Activated CD4-positive, CD25-positive, alpha-beta regulatory T cell (primary cell): ENCODE data around the gene LIMD2.
A peak's percentile ranks its signal among the peaks of the same experiment; 100 is the strongest.
"Not testable (repeated sequence)": the region's sequence is repeated elsewhere in the genome, so short reads cannot be mapped to it uniquely, and the experiment has no call there.

Experiments used
- DNase-seq, 4 experiments: peaks; one replicate each; lab custom pipeline; 2025; lab: John Stamatoyannopoulos, UW

Gene LIMD2

GRCh38 chr17:63699638-63700527, at the start of gene LIMD2:
Gene LIMD2, minus strand, starts transcription at chr17:63700125. Its CDS starts 827 bp downstream, at chr17:63699298.
- DNase-seq: peak; percentile 62 to 85 (median 74)

GRCh38 chr17:63741408-63742173, 41.7 kb upstream of the LIMD2 start, which contains the start of gene STRADA:
Gene STRADA, minus strand, starts transcription at chr17:63741799. Its CDS starts 13,430 bp downstream, at chr17:63728369.
- DNase-seq: peak; percentile 94 to 98 (median 96)

- no peak for DNase-seq
Measured at GRCh38 chr17:63741143-63741407, 41.1 kb upstream of the LIMD2 start.

GRCh38 chr17:63740464-63741142, 40.7 kb upstream of the LIMD2 start:
- no peak for DNase-seq

- DNase-seq: no peak
Measured at GRCh38 chr17:63735691-63736090, 35.8 kb upstream of the LIMD2 start.

GRCh38 chr17:63722403-63722802, 22.5 kb upstream of the LIMD2 start:
- DNase-seq: no peak

- DNase-seq: not testable (repeated sequence)
Measured at GRCh38 chr17:63720194-63720593, 20.3 kb upstream of the LIMD2 start.

- DNase-seq: no peak
Measured at GRCh38 chr17:63718988-63719387, 19.1 kb upstream of the LIMD2 start.

- DNase-seq: no peak
Measured at GRCh38 chr17:63716426-63716825, 16.5 kb upstream of the LIMD2 start.

- no peak for DNase-seq
Measured at GRCh38 chr17:63714550-63715277, 14.8 kb upstream of the LIMD2 start.

GRCh38 chr17:63709110-63709509, 9.2 kb upstream of the LIMD2 start:
- no peak for DNase-seq

- no peak for DNase-seq
Measured at GRCh38 chr17:63707151-63707550, 7.2 kb upstream of the LIMD2 start.

GRCh38 chr17:63706336-63707082, 6.6 kb upstream of the LIMD2 start:
- DNase-seq: no peak

- no peak for DNase-seq
Measured at GRCh38 chr17:63705657-63706056, 5.7 kb upstream of the LIMD2 start.

GRCh38 chr17:63704836-63705235, 4.9 kb upstream of the LIMD2 start:
- no peak for DNase-seq

- DNase-seq: no peak
Measured at GRCh38 chr17:63704259-63704576, 4.3 kb upstream of the LIMD2 start.

GRCh38 chr17:63703556-63704258, 3.8 kb upstream of the LIMD2 start:
- no peak for DNase-seq

- DNase-seq: no peak
Measured at GRCh38 chr17:63703029-63703428, 3.1 kb upstream of the LIMD2 start.

- no peak for DNase-seq
Measured at GRCh38 chr17:63702721-63703015, 2.7 kb upstream of the LIMD2 start.

- DNase-seq: peak; percentile 45 to 79 (median 62)
Measured at GRCh38 chr17:63701868-63702720, 2.2 kb upstream of the LIMD2 start.
